Left kidney (tissue), 2 donors: Measurements from ENCODE around the gene ABCA7. TPM values are rescaled to one million over a fixed set of nuclear protein-coding genes. Genes with fewer than 3 reads are reported as not detected.
"Not testable (repeated sequence)": the region's sequence is repeated elsewhere in the genome, so short reads cannot be mapped to it uniquely, and the experiment has no call there.

ENCODE experiments used
- DNase-seq: peaks from one replicate; pipeline ENCODE4 v3.0.0-alpha.2; 2013
- polyA plus RNA-seq: library from polyadenylated mRNA; unstranded; fragments of 120-200 nt; gene quantifications from one replicate; pipeline ENCODE4 v1.2.1, GENCODE V29; 2013; ENCODE audit not compliant: insufficient read length

ABCA7 gene
- polyA plus RNA-seq, 1 donor, result 7.6 TPM

GRCh38 chr19:1017115-1017905 is 22.6 kb upstream of the ABCA7 start:
- DNase-seq, result no peak

GRCh38 chr19:1017906-1018305 is 22.0 kb upstream of the ABCA7 start:
- no peak for DNase-seq

- no peak for DNase-seq
These were observed 21.5 kb upstream of the ABCA7 start for GRCh38 chr19:1018393-1018792.

GRCh38 chr19:1018932-1019615 is 20.8 kb upstream of the ABCA7 start:
- DNase-seq, result no peak

GRCh38 chr19:1019616-1019961 is 20.3 kb upstream of the ABCA7 start:
- no peak for DNase-seq

GRCh38 chr19:1019980-1020867 is 19.7 kb upstream of the ABCA7 start:
- no peak for DNase-seq

GRCh38 chr19:1020868-1021425 is 19.0 kb upstream of the ABCA7 start, which contains the start of gene TMEM259:
TMEM259 (minus strand) TSS chr19:1021123; CDS start chr19:1020996, 127 bp downstream.
- DNase-seq, result peak; percentile 98

GRCh38 chr19:1023883-1024188 is 16.1 kb upstream of the ABCA7 start:
- not testable (repeated sequence) for DNase-seq

- DNase-seq, result not testable (repeated sequence)
These were observed 14.8 kb upstream of the ABCA7 start for GRCh38 chr19:1025080-1025479.

- peak; percentile 83 for DNase-seq
These were observed 13.7 kb upstream of the ABCA7 start, which contains the start of gene CNN2 for GRCh38 chr19:1025960-1026782. CNN2 (plus strand) TSS chr19:1026608; CDS start chr19:1026662, 54 bp downstream.

- no peak for DNase-seq
These were observed 12.9 kb upstream of the ABCA7 start for GRCh38 chr19:1026783-1027649.

GRCh38 chr19:1027650-1028061 is 12.3 kb upstream of the ABCA7 start:
- no peak for DNase-seq

DNA sequence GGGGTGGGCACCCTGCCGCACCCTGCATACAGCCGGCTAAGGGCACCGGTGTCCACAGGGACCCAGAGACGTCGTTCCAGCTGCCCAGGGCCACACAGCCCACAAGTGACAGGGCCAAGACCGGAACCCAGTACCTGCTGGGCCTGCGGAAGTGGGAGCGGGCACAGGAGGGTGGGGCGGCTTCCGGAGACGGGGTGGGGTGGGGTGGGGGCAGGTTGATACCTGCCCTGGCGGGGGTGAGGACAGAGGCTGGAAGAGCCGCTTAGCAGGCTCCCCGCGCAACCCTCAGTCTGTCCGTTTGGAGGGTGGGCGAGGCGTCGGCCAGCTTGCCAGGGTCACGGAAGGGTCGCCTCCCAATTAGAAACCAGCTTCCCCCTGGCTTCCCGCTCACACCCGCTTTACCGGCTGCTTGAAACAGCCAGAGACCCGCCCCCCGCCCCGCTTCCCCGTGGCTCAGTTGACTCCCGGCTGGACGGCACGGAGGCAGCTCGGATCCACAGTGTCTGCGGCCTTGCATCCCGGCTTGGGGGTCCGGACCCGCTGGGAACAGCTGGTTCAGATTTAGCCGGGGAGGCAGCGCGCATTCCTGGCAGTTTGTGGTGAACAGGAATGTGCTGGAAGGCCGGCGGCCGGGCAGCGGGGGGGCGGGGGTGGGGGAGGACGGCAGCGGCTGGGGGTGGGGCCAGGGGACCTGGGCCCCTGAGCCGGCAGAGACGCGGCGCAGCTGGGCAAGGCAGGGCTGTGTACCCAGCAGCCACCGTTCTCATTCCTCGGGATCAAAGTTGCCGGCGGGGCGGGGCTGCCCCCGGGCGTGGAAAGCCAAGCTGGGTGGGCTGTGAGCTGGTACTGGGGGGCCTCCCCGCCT is 11.6 kb upstream of the ABCA7 start:
- DNase-seq, result peak; percentile 81

- DNase-seq, result no peak
These were observed 7.5 kb upstream of the ABCA7 start for GRCh38 chr19:1032264-1032867.

GRCh38 chr19:1035998-1036621 is 3.8 kb upstream of the ABCA7 start:
- no peak for DNase-seq

DNA sequence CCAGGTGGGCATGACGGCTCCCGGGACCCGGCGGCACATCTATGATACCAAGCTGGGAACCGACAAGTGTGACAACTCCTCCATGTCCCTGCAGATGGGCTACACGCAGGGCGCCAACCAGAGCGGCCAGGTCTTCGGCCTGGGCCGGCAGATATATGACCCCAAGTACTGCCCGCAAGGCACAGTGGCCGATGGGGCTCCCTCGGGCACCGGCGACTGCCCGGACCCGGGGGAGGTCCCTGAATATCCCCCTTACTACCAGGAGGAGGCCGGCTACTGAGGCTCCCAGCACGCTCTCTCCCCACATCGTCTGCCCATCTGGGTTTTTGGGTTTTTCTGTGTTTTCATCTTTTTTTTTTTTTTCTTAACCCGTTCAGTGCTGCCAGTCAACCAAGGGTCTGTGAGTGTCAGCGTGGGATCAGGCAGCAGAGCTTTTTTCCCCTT is 2.3 kb upstream of the ABCA7 start:
- no peak for DNase-seq

DNA sequence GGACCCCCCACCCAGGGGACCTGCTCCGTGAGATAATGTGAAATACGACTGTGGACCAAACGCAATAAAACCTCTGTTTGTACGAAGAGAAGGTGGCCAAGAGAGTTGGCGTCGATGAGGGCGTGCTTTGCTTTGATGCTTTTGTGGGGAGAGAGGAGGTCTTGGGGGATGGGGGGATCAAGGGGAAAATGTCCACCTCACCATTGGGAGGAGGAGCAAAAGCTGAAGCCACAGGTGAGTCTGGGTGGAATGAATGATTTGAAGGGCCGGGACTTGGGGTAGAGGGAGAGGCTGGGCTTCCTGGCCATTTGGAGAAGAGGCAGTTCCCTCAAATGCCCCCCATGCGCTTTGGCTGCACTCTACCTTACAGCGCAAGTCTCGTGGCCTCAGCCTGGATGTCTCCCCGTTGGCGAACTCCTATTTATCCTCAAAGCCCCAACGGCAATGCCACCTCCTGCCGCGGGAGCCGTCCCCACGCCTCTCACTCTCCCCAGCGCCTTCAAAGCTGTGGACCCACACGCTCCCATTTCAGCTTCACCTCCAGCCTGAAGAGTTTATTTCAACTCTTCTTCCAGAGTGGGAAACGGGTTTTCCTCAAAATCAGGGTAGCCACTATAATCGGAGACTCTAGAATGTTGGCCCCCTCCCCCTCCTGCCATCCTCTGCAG is 795 bp upstream of the ABCA7 start:
- DNase-seq, result no peak
